Thyroid gland (tissue), 4 donors: ENCODE data around the gene ALPK3. TPM values are rescaled to one million over a fixed set of nuclear protein-coding genes. Genes with fewer than 3 reads are reported as not detected.

Experiments used
- DNase-seq, 2 donors: peaks; one replicate each; pipeline ENCODE4 v3.0.0-alpha.2; 2019
- H3K27ac ChIP-seq, 3 donors: fragments of 200-600 bp; sonication (generic); 1 replicate in 2 of 3; 2 replicates in 1 of 3; pipeline ENCODE4 v1.5.1; 2016 to 2019; ENCODE audit warnings: mild to moderate bottlenecking in 1 of 3, moderate library complexity in 1 of 3
- H3K27me3 ChIP-seq: fragments of 200-600 bp; sonication (generic); one replicate; pipeline ENCODE4 v1.5.1; 2019
- H3K36me3 ChIP-seq, 2 donors: fragments of 200-600 bp; sonication (generic); one replicate each; pipeline ENCODE4 v1.5.1; 2016 to 2019
- H3K4me1 ChIP-seq, 2 donors: fragments of 200-600 bp; sonication (generic); one replicate each; pipeline ENCODE4 v1.5.1; 2017 to 2019
- H3K4me3 ChIP-seq, 3 donors: fragments of 200-600 bp; sonication (generic); replicated peaks in 1 of 3; 1 replicate in 2 of 3; 2 replicates in 1 of 3; pipeline ENCODE4 v1.5.1; 2016; ENCODE audit warnings: mild to moderate bottlenecking in 1 of 3
- H3K9me3 ChIP-seq: fragments of 200-600 bp; sonication (generic); one replicate; pipeline ENCODE4 v1.5.1; 2017
- CTCF ChIP-seq, 6 experiments: fragments of 200-600 bp in 3 of 6; fragments of 450-650 bp in 3 of 6; sonication (generic) in 3 of 6; IDR thresholded peaks; one replicate each; pipeline ENCODE4 v1.5.1; 2016 to 2019; ENCODE audit warnings: antibody characterized with exemption in 6 of 6, mild to moderate bottlenecking in 2 of 6, inconsistent platforms in 1 of 6, moderate library complexity in 1 of 6
- POLR2A ChIP-seq, 2 donors: fragments of 450-650 bp; IDR thresholded peaks; one replicate each; pipeline ENCODE4 v1.6.1; 2017; ENCODE audit warnings: antibody characterized with exemption in 2 of 2, mild to moderate bottlenecking in 2 of 2, moderate library complexity in 1 of 2
- WGBS, 2 donors: methylation state at CpG; one replicate each; pipeline ENCODE4 v1.1.5; 2017; 5-methylcytosine and 5-hydroxymethylcytosine counted together
- intact Hi-C: fragments of 100-400 bp; cut with DNase I; formaldehyde crosslinking; loops from one replicate; pipeline ENCODE4 v1.15.1; 2023
- total RNA-seq, 4 donors: library from RNA; depleted of rRNA; stranded (reverse); fragments of >200 nt; gene quantifications; one replicate each; pipeline ENCODE4 v1.2.3, GENCODE V29; 2016

ALPK3 gene
- total RNA-seq, 4 donors from 2014 or later, result 5.8 to 10.4 (median 7.4) TPM

DNA sequence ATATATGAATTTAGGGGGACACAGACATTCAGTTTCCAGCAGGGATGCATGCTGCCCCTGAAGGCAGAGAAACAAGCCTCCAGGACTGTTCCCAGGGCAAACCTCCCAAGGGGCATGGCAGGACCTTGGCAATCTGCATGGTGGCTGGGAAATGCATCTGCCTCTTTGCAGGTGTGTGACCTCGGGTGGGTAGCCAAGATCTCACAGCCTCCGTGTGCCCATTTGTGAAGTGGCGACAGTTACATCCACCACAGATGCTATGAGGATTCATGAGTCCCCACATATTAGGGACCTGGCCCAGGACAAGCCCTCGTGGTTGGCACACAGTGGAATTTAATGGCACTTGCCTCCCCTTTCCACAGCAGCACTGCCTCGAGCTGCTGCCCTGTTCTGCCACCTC is 97.2 kb downstream of the ALPK3 start:
- Histone ChIP-seq H3K36me3 (no peaks in the 10 kb centered on the region), H3K9me3 (no peaks in the 10 kb centered on the region), H3K27me3 (no peaks in the 10 kb centered on the region), H3K4me1 (peaks cover 6 to 48% of the 10 kb centered on the region in 2 donors), H3K4me3 (no peak overlapping the region), H3K27ac (peak overlapping the region in 2 of 3 donors; percentile 48 to 68)
- DNase-seq, result no peak
- intact Hi-C loops, result no loop called here
- TF ChIP-seq CTCF (IDR thresholded peaks at IDR 0.05), result no peak
- TF ChIP-seq POLR2A (IDR thresholded peaks at IDR 0.05), result no peak
- WGBS, 2 donors, result 78 to 86% methylated on average over 5 of the region's 5 CpGs

GRCh38 chr15:84914909-84915605 is 97.9 kb downstream of the ALPK3 start:
- intact Hi-C loops, result no loop called here
- H3K4me3 ChIP-seq, result no peak overlapping the region
- no peaks in the 10 kb centered on the region for H3K27me3 ChIP-seq
- WGBS, 2 donors, result 60 to 65% methylated on average over 12 of the region's 12 CpGs
- H3K36me3 ChIP-seq, result no peaks in the 10 kb centered on the region
- H3K4me1 ChIP-seq, result peaks cover 6 to 48% of the 10 kb centered on the region in 2 donors
- TF ChIP-seq POLR2A (IDR thresholded peaks at IDR 0.05) (peak in 1 of 2 donors; percentile 42), CTCF (IDR thresholded peaks at IDR 0.05) (no peak)
- peak overlapping the region in 2 of 3 donors; percentile 48 to 68 for H3K27ac ChIP-seq
- peak; percentile 73 to 80 for DNase-seq
- H3K9me3 ChIP-seq, result no peaks in the 10 kb centered on the region

DNA sequence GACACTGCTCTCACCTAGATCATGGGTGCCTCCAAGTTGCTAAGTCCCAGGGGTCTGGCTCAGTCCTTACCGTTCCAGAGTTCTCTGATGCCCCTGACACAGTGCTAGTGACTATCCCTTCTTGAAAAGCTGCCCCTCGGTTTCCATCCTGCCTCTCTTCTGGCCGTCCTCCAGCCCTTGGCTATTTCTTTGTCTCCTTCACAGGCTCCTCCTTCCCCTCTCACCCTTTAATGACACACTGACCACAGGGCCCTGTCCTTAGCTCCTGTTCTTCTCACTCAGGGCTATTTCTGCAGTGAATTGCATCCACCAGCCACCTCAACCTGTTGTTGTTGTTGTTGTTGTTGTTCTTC is 98.4 kb downstream of the ALPK3 start:
- WGBS, 2 donors, result 72 to 76% methylated on average over 3 of the region's 3 CpGs
- Histone ChIP-seq H3K36me3 (no peaks in the 10 kb centered on the region), H3K4me3 (no peak overlapping the region), H3K4me1 (peaks cover 6 to 47% of the 10 kb centered on the region in 2 donors), H3K27ac (peak overlapping the region in 2 of 3 donors; percentile 48 to 68), H3K27me3 (no peaks in the 10 kb centered on the region), H3K9me3 (no peaks in the 10 kb centered on the region)
- TF ChIP-seq POLR2A (IDR thresholded peaks at IDR 0.05) (no peak), CTCF (IDR thresholded peaks at IDR 0.05) (no peak)
- no peak for DNase-seq
- intact Hi-C loops, result no loop called here

GRCh38 chr15:84917452-84917851 is 100.3 kb downstream of the ALPK3 start:
- Histone ChIP-seq H3K36me3 (no peaks in the 10 kb centered on the region), H3K4me1 (peaks cover 0 to 29% of the 10 kb centered on the region in 2 donors), H3K27ac (no peak overlapping the region), H3K27me3 (no peaks in the 10 kb centered on the region), H3K9me3 (no peaks in the 10 kb centered on the region), H3K4me3 (no peak overlapping the region)
- no peak for TF ChIP-seq POLR2A (IDR thresholded peaks at IDR 0.05)
- TF ChIP-seq CTCF (IDR thresholded peaks at IDR 0.05), result no peak
- no peak for DNase-seq
- WGBS, 2 donors, result 100% methylated on average over 1 of the region's 1 CpG
- intact Hi-C loops, result no loop called here

- Histone ChIP-seq H3K4me1 (peaks cover 0 to 21% of the 10 kb centered on the region in 2 donors), H3K27ac (no peak overlapping the region), H3K9me3 (no peaks in the 10 kb centered on the region), H3K4me3 (no peak overlapping the region), H3K36me3 (no peaks in the 10 kb centered on the region), H3K27me3 (no peaks in the 10 kb centered on the region)
- intact Hi-C loops, result no loop called here
- TF ChIP-seq POLR2A (IDR thresholded peaks at IDR 0.05) (no peak), CTCF (IDR thresholded peaks at IDR 0.05) (no peak)
- 92 to 98% methylated on average over 2 of the region's 2 CpGs for WGBS, 2 donors
- DNase-seq, result no peak
These were observed 102.0 kb downstream of the ALPK3 start for GRCh38 chr15:84919106-84919667.
